Stimulated activated naive CD8-positive, alpha-beta T cell treated with anti-CD3 and anti-CD28 coated beads, Interleukin-15, amount 100 ng/mL, for 72 hours (primary cell): ENCODE results near the gene TBC1D10B.
A peak's percentile ranks its signal among the peaks of the same experiment; 100 is the strongest.

Experiments
- ATAC-seq: fragments of 150-1000 bp; cut with Tn5 transposase; 2 replicates; pipeline ENCODE4 v1.10.0; 2021; ENCODE audit warnings: mild to moderate bottlenecking, moderate library complexity
- DNase-seq, 2 donors: peaks; one replicate each; pipeline ENCODE4 v3.0.0; 2021 to 2022
- H3K27ac Mint-ChIP-seq, 2 donors: one replicate each; pipeline ENCODE4 v1.8.0; 2022; ENCODE audit warnings: mild to moderate bottlenecking in 2 of 2, mixed read lengths in 2 of 2, moderate library complexity in 2 of 2
- H3K27me3 Mint-ChIP-seq: one replicate; pipeline ENCODE4 v1.8.0; 2022; ENCODE audit warnings: mixed read lengths
- H3K4me1 Mint-ChIP-seq: one replicate; pipeline ENCODE4 v1.8.0; 2022; ENCODE audit warnings: mild to moderate bottlenecking, mixed read lengths
- H3K4me3 Mint-ChIP-seq, 2 donors: one replicate each; pipeline ENCODE4 v1.8.0; 2022; ENCODE audit warnings: mild to moderate bottlenecking in 2 of 2, mixed read lengths in 2 of 2, moderate library complexity in 1 of 2
- H3K9me3 Mint-ChIP-seq, 2 donors: one replicate each; pipeline ENCODE4 v1.8.0; 2022; ENCODE audit warnings: mixed read lengths in 2 of 2

TBC1D10B gene

DNA sequence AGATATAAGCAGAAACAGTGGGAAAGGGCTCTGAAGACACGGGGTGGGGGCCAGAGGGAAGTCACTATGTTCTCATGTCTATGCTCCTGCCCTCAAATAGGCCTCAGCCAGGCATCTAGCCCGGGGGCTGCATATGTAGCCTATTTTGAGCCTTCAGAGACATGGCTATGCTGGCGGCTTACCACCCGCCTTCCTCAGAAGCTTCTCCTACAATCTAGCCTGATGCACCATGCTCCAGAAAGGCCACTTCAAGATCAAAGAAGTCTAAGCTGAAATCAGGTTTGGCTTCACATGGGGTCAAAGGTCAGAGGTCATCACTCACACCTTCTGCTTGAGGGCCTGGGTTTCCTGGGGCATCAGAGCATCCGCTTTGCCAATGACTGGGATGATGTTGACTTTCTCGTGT lies 10.5 kb upstream of the TBC1D10B start:
- Mint-ChIP-seq H3K27ac (no peak overlapping the region), H3K4me3 (peak overlapping the region; percentile 89 to 91), H3K4me1 (peaks cover 77% of the 10 kb centered on the region), H3K9me3 (no peaks in the 10 kb centered on the region), H3K27me3 (no peaks in the 10 kb centered on the region)
- ATAC-seq: no peak
- no peak for DNase-seq

DNA sequence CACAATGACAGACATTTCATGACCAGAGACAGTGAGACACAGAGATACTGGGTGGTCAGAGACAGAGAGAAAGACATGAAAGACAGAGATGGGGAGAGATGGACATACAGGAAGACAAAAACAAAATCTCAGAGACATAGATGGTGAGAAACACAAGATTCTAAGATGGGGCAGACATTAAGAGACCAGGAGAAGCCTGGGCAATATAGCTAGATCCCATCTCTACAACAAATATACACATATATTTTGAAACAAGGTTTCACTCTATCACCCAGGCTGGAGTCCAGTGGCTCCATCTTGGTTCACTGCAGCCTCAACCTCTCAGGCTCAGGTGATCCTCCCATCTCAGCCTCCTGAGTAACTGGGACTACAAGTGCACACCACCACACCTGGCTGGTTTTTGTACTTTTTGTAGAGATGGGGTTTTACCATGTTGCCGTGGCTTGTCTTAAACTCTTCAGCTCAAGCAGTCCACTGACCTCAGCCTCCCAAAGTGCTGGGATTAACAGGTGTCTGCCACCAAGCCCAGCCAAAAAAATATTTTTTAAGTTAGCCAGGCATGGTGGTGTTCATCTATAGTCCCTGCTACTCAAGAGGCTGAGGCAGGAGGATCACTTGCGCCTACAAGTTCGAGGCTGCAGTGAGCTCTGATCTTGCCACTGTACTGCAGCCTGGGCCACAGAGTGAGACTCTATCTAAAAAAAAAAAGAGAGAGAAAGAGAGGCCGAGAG lies 9.9 kb upstream of the TBC1D10B start:
- H3K27me3 Mint-ChIP-seq: no peaks in the 10 kb centered on the region
- no peak for ATAC-seq
- H3K27ac Mint-ChIP-seq: peak overlapping the region in 1 of 2 donors; percentile 20
- H3K4me1 Mint-ChIP-seq: peaks cover 83% of the 10 kb centered on the region
- H3K9me3 Mint-ChIP-seq: no peaks in the 10 kb centered on the region
- no peak for DNase-seq
- peak overlapping the region; percentile 99 to 100 for H3K4me3 Mint-ChIP-seq

DNA sequence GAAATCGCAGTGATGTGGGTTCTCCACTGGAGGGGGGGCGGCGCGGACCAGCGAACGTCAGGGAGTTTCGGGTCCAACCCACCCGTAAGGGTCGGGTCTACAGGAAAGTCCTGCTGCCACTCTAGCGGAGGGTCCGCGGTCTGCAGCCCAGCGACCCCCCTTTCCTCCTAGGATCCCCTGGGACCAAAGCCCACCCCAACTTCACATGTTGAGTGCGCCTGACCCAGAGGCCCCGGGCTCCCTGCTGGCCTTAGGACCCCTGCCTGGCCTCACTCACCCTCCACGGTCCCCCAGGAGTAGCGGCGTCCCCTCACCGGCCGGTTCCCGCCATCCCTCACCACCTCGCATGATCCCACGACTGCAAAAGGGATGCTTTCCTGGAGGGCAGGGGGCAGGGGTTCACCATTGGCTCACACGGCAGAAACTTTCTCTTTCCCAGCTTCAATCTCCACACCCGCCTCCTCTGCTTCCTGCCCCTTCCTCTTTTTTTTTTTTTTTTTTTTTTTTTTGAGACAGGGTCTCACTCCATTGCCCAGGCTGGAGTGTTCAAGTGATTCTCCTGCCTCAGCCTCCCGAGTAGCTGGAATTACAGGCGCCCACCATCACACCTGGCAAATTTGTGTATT lies 9.0 kb upstream of the TBC1D10B start:
- DNase-seq (no peak), ATAC-seq (no peak)
- no peaks in the 10 kb centered on the region for H3K27me3 Mint-ChIP-seq
- peak overlapping the region; percentile 99 to 100 for H3K4me3 Mint-ChIP-seq
- H3K9me3 Mint-ChIP-seq: no peaks in the 10 kb centered on the region
- peaks cover 85% of the 10 kb centered on the region for H3K4me1 Mint-ChIP-seq
- peak overlapping the region; percentile 94 to 100 for H3K27ac Mint-ChIP-seq

DNA sequence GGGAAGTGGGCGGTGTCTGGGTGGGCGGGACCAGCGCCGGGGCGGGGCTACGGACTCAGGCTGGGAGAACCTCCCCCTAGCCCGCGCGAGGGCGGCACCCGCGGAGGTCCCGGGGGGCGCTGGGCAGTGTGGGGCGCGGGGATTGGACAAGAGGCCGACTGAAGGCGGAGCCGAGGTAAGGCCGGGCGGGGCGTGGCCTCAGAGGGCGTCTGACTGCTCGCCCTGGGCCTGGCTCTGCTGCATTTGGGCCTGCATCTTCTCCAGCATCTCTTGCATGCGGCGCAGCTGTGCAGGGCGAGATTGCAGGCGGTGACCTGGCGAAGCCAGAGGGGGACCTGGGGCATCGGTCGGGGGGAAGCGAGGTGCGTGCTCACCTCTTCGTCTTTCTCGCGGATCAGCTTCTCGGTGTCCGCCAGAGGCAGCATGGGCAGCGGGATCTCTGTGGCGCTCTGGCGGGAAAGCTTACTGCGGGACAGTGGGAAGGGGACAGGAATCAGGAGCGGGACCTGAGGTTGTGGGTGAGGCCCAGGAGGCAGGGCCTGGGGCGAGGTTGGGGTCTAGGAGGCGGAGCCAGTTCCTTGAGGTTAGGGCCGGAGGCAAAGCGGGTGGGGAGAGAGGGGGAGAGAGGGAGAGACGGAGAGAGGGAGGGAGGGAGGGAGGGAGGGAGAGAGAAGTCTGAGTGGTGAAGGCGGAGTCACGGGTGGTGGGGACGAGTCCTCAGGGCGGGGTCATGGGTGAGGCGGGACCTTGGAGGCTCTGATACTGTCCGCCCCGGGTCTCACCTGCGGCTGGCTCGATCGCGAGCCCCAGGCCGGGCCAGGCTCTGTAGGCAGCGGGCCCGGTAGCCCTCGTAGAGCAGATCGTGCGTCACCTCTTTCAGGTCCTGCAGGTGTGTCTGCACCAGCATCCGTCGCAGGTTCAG lies 8.2 kb upstream of the TBC1D10B start:
- Mint-ChIP-seq H3K27me3 (no peaks in the 10 kb centered on the region), H3K27ac (peak overlapping the region; percentile 100), H3K4me1 (peaks cover 80% of the 10 kb centered on the region), H3K4me3 (peak overlapping the region; percentile 99 to 100), H3K9me3 (no peaks in the 10 kb centered on the region)
- ATAC-seq: peak; percentile 89
- DNase-seq: peak; percentile 99

DNA sequence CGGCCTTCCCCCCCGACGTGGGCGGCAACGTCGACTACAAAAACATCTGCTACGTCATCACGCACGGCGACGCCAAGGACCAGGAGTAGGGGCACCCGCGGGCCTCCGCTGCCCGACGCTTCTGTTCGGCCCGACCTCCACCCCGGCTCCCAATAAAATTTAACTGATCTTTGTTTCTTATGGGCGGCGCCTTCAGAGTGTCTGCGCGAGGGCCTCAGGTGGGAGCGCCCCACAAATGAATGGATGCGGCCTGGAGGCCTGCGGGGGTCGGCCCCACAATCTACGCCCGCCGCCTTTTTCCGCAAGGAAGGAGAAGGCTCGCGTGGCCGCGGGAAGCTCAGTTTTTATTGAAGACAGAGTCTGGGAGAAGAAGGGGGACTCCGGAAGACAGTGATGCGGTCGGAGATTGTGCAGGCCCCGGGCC lies 7.5 kb upstream of the TBC1D10B start:
- Mint-ChIP-seq H3K27me3 (no peaks in the 10 kb centered on the region), H3K9me3 (no peaks in the 10 kb centered on the region), H3K4me3 (peak overlapping the region; percentile 99 to 100), H3K27ac (peak overlapping the region; percentile 100), H3K4me1 (peaks cover 75% of the 10 kb centered on the region)
- ATAC-seq: peak; percentile 70
- DNase-seq: peak; percentile 86 to 94

DNA sequence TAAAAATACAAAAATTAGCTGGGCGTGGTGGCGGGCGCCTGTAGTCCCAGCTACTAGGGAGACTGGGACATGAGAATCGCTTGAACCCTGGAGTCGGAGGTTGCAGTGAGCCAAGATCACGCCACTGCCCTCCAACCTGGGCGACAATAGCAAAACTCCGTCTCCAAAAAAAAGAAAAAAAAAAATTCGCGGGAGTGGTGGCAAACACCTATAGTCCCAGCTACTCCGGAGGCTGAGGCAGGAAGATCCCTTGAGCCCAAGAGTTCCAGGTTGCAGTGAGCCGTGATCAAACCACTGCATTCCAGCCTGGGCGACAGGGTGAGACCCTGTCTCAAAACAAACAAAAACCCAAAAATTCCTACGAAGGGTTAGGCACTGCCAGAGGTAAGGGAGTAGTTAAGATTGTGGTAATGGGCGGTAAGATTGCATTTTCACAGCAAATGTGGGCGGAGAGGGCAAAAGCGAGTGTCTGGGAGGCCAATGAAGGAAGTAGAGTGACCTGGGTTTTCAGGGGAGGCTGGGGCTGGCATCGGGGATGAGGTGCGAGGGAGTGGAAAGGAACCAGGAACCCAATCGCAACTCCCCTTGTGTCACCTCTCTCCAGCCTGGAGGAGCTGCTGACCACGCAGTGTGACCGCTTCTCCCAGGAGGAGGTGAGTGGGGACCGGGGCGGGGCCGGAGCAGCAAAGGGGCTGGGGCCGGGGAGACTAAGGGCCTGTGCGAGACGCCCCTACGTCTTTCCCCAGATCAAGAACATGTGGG lies 6.9 kb upstream of the TBC1D10B start:
- Mint-ChIP-seq H3K4me1 (peaks cover 74% of the 10 kb centered on the region), H3K9me3 (no peaks in the 10 kb centered on the region), H3K27ac (peak overlapping the region; percentile 100), H3K4me3 (peak overlapping the region; percentile 99 to 100), H3K27me3 (no peaks in the 10 kb centered on the region)
- DNase-seq (no peak), ATAC-seq (peak; percentile 5)

DNA sequence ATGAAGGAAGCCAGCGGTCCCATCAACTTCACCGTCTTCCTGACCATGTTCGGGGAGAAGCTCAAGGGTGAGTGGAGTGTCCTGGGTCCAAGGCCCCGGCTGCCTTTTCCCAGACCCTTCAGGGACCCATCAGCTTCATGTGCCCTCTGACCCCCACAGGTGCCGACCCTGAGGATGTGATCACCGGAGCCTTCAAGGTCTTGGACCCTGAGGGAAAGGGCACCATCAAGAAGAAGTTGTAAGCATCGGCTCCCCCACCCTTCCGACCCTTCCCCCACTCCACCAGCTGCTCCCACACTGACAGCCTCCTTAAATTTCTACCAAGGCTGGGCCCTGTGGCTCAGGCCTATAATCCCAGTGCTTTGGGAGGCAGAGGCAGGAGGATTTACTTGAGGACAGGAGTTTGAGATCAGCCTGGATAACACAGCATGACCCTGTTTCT lies 6.2 kb upstream of the TBC1D10B start:
- Mint-ChIP-seq H3K27me3 (no peaks in the 10 kb centered on the region), H3K4me1 (peaks cover 77% of the 10 kb centered on the region)

DNA sequence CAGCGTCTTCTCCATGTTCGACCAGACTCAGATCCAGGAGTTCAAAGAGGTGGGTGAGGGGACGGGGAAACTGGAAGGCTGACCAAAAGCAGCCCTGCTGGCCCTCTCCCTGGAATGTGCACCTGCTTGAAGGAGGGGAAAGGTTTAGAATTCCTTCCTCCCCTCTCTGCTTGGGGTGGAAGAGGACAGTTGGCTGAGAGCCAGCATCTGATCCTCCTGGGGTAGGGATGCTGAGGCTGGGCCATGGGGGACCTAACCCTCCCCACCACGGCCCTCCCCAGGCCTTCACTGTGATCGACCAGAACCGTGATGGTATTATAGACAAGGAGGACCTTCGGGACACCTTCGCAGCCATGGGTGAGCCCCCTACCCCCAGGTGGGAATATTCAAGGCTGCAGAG lies 5.6 kb upstream of the TBC1D10B start:
- no peaks in the 10 kb centered on the region for H3K27me3 Mint-ChIP-seq
- H3K27ac Mint-ChIP-seq: peak overlapping the region in 1 of 2 donors; percentile 87

More for the DNA sequence above, 6.2 kb upstream of the TBC1D10B start:
- peak overlapping the region in 1 of 2 donors; percentile 100 for H3K4me3 Mint-ChIP-seq
- no peak for DNase-seq
- peak overlapping the region; percentile 100 for H3K27ac Mint-ChIP-seq
- H3K9me3 Mint-ChIP-seq: no peaks in the 10 kb centered on the region
- ATAC-seq: no peak

DNA sequence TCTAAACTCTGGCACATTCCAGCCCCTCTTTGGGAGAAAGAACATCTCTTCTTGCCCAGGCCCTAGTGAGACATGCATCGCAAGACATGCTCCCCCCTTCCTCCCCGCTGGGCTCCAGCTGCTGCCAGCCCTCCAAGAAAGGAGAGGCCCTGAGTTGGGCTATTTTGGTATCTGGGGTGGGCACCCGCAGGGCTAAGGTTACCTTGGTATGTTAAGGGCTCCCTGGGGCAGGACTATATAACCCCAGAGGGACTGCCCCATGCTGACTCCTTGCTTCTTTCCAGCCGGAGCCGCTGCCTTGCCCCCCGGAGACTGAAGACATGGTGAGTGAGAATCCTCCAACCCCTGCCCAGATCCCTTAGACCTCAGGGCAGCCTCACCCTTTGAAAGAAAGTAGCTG lies 4.2 kb upstream of the TBC1D10B start, which contains the start of gene MYL11:
Gene MYL11 (plus strand): TSS at position 265 of the 400 bp plus-strand sequence. CDS start 56 bp downstream, at position 321.
- Mint-ChIP-seq H3K27me3 (no peaks in the 10 kb centered on the region), H3K4me3 (peak within 1 kb of the TSS in 1 of 2 donors; percentile 6), H3K9me3 (no peaks in the 10 kb centered on the region), H3K27ac (peak within 1 kb of the TSS in 1 of 2 donors; percentile 87), H3K4me1 (peaks cover 63% of the 10 kb centered on the region)
- DNase-seq (no peak), ATAC-seq (no peak)

More for the DNA sequence above, 5.6 kb upstream of the TBC1D10B start:
- Mint-ChIP-seq H3K4me1 (peaks cover 76% of the 10 kb centered on the region), H3K9me3 (no peaks in the 10 kb centered on the region), H3K4me3 (peak overlapping the region in 1 of 2 donors; percentile 22)
- ATAC-seq (no peak), DNase-seq (no peak)

DNA sequence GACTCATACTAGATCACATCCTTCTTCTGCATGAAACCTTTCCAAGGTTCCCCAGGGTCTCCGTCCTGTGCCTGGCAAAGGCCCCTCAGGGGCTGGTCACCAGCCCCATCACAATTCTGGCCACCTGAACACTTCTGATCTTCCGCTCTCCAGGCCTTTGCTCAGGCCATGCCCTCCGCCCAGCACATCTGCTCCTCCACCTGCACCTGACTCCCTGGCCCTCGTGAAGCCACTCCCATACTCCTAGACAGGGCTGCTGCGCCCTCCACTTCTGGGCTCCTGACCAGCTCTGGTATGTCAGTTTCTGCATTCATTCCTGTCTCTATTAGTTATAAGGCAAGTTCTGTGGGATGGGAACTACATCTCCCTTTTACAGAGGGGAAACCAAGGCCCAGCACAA lies 2.4 kb upstream of the TBC1D10B start:
- ATAC-seq: no peak
- H3K4me3 Mint-ChIP-seq: peak overlapping the region; percentile 14 to 50

DNA sequence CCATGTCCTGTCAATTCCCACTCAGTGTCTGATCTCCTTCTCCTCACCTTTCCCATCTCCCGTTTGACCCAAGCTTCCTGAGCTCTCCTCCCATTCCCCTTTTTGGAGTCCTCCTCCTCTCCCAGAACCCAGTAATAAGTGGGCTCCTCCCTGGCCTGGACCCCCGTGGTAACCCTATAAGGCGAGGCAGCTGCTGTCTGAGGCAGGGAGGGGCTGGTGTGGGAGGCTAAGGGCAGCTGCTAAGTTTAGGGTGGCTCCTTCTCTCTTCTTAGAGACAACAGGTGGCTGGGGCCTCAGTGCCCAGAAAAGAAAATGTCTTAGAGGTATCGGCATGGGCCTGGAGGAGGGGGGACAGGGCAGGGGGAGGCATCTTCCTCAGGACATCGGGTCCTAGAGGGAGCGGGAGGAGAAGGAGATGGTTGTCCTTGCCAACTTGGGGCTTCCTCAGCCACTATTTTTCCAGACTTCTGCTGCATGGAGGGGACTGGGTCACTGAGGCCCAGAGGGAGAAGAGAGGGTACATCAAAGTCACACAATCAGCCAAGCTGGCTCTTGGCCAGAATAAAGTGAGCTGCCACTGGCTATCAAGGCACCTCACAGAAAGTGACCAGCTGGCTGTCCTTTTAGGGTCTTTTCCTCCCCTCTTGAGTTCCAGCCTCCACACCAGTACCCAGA lies 1.9 kb upstream of the TBC1D10B start:
- Mint-ChIP-seq H3K9me3 (no peaks in the 10 kb centered on the region), H3K4me1 (peaks cover 56% of the 10 kb centered on the region), H3K27ac (peak overlapping the region; percentile 93 to 94), H3K4me3 (peak overlapping the region; percentile 89 to 92), H3K27me3 (no peaks in the 10 kb centered on the region)
- no peak for DNase-seq
- no peak for ATAC-seq

More for the DNA sequence above, 2.4 kb upstream of the TBC1D10B start:
- Mint-ChIP-seq H3K9me3 (no peaks in the 10 kb centered on the region), H3K27ac (peak overlapping the region in 1 of 2 donors; percentile 2), H3K27me3 (no peaks in the 10 kb centered on the region), H3K4me1 (peaks cover 56% of the 10 kb centered on the region)
- DNase-seq: no peak

DNA sequence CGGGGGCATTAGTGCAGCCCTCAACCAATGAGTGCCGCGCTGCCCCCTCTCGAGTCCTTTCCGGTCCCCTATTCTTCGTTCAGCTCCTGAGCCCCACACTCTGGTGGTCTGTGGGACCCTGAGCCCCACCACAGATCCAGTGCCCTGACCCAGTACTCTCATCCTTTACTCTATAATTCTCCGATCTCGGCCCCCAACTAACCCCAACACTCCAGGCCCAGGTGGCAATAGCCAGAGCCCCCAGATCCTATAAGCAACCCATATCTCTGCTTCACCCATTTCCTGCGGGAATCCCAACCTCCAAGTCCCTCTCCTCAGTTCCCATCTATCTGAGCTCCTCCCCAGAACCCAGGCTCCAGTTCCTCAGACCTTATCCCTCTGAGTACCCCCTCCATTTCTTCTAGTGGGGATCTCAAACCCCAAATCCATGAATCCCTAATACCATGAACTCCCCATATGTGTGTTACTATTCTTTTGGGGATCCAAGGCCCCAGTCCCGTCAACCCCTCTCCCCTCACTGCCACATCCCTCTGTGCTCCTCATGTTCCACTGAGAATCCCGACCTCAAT lies 1.0 kb upstream of the TBC1D10B start:
- no peak for ATAC-seq
- no peak for DNase-seq
- Mint-ChIP-seq H3K4me3 (peak overlapping the region; percentile 89 to 92), H3K27me3 (no peaks in the 10 kb centered on the region), H3K9me3 (no peaks in the 10 kb centered on the region), H3K27ac (peak overlapping the region; percentile 93 to 94), H3K4me1 (peaks cover 55% of the 10 kb centered on the region)

DNA sequence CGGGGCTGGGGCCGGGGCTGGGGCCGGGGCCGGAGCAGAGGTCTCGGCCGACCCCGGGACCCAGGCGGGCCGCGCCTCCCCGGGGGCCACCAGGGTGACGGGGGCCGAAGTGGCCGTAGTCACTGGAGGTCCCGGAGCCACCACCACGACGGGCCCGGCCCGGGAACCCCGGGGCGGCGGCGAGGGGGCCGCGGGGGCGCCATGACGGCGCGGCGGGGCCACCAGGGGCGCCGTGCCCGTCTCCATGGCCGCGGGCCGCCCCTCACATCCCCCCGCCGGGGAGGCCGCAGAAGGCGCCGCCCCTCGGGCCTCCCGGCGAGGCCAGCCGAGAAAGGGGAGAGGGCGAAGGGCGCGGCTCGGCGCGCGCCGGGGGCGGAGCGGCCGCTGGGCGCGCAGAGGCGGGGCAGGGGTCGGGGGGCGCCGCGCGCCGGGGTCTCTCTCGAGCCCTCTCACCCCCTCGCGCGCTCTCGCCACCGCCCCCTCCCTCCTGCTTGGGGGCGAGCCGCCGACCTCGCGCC lies 297 bp downstream of the TBC1D10B start:
- H3K27ac Mint-ChIP-seq: peak overlapping the region in 1 of 2 donors; percentile 91
- no peaks in the 10 kb centered on the region for H3K9me3 Mint-ChIP-seq
- no peak for DNase-seq
- no peaks in the 10 kb centered on the region for H3K27me3 Mint-ChIP-seq
- H3K4me1 Mint-ChIP-seq: peaks cover 51% of the 10 kb centered on the region
- ATAC-seq: peak; percentile 3
- peak overlapping the region; percentile 92 to 97 for H3K4me3 Mint-ChIP-seq
